ENCODE results near the gene TMEM150C. TPM values are rescaled to one million over a fixed set of nuclear protein-coding genes. Genes with fewer than 3 reads are reported as not detected.

Gene TMEM150C
- total RNA-seq, 1 experiment from 2014 or later = 3.3 TPM

DNA sequence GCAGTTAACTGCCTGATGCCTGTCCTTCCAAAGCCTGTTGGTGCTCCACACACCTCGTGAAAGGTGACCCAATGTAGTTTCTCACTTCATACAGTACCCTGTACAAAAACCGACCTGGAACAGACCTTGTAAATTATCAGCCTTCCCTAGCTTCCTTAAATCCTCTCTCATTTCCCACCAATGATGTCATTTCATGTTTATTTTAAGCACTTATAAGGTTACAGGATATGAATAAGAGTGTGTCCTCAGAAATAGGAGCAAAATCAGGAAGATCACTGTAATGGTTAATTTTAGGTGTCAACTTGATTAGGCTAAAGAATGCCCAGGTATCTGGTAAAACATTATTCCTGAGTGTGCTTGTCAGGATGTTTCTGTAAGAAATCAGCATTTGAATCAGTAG, 44.7 kb downstream of the TMEM150C start:
- Histone ChIP-seq H3K4me3 (ENCODE audit: insufficient read depth, low read depth, low read length) (no peak overlapping the region), H3K27me3 (ENCODE audit: control insufficient read depth, insufficient read depth, low read length) (no peaks in the 10 kb centered on the region), H3K36me3 (replicated peaks; ENCODE audit: control insufficient read depth, insufficient read depth, low read length) (no peaks in the 10 kb centered on the region)
- no peak for DNase-seq

GRCh38 chr4:82515705-82516104, 46.1 kb downstream of the TMEM150C start:
- H3K27me3 ChIP-seq (ENCODE audit: control insufficient read depth, insufficient read depth, low read length) = no peaks in the 10 kb centered on the region
- no peaks in the 10 kb centered on the region for H3K36me3 ChIP-seq (replicated peaks; ENCODE audit: control insufficient read depth, insufficient read depth, low read length)
- no peak overlapping the region for H3K4me3 ChIP-seq (ENCODE audit: insufficient read depth, low read depth, low read length)
- no peak for DNase-seq

DNA sequence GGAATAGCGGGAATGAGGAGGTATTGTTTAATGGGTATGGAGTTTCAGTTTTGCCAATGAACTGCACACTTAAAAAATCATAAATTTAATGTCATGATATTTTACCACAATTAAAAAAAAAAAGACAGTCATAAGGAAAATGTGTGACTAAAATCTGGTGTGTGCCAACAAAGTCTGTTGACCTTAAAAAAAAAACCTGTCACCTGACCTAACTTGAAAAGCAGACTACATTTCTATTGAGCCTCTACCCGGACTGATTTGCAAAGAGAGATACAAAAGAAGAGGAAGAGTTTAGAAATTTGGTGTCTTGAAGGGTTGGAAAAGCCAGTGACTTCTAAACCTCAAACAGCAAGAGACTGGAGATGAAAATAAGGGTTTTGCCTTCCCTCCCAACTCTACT, 48.4 kb downstream of the TMEM150C start:
- Histone ChIP-seq H3K36me3 (replicated peaks; ENCODE audit: control insufficient read depth, insufficient read depth, low read length) (no peaks in the 10 kb centered on the region), H3K27me3 (ENCODE audit: control insufficient read depth, insufficient read depth, low read length) (no peaks in the 10 kb centered on the region), H3K4me3 (ENCODE audit: insufficient read depth, low read depth, low read length) (no peak overlapping the region)
- DNase-seq = no peak

GRCh38 chr4:82510216-82510615, 51.6 kb downstream of the TMEM150C start:
- no peak for DNase-seq
- Histone ChIP-seq H3K4me3 (ENCODE audit: insufficient read depth, low read depth, low read length) (no peak overlapping the region), H3K27me3 (ENCODE audit: control insufficient read depth, insufficient read depth, low read length) (no peaks in the 10 kb centered on the region), H3K36me3 (replicated peaks; ENCODE audit: control insufficient read depth, insufficient read depth, low read length) (no peaks in the 10 kb centered on the region)

GRCh38 chr4:82508806-82509428, 52.9 kb downstream of the TMEM150C start:
- Histone ChIP-seq H3K4me3 (ENCODE audit: insufficient read depth, low read depth, low read length) (no peak overlapping the region), H3K36me3 (replicated peaks; ENCODE audit: control insufficient read depth, insufficient read depth, low read length) (no peaks in the 10 kb centered on the region), H3K27me3 (ENCODE audit: control insufficient read depth, insufficient read depth, low read length) (no peaks in the 10 kb centered on the region)
- DNase-seq = peak; percentile 50

DNA sequence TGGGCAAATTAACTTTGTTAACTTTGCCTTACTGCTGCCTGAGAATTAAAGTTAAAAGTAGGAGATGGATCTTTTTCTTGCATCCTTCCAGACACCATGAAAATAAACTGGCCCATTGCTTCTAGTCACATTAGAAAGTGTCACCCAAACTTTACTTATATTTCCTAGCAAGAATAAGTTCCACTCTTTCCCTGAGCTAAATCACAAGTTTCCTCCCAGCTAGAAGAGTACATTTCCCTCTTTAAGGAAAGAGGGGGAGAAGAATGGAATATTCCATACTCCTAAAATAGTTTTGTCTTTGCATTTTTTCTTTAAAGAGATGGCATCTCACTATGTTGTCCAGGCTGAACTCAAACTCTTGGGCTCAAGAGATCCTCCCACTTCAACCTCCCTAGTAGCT, 53.8 kb downstream of the TMEM150C start:
- no peak for DNase-seq
- Histone ChIP-seq H3K4me3 (ENCODE audit: insufficient read depth, low read depth, low read length) (no peak overlapping the region), H3K36me3 (replicated peaks; ENCODE audit: control insufficient read depth, insufficient read depth, low read length) (no peaks in the 10 kb centered on the region), H3K27me3 (ENCODE audit: control insufficient read depth, insufficient read depth, low read length) (no peaks in the 10 kb centered on the region)

DNA sequence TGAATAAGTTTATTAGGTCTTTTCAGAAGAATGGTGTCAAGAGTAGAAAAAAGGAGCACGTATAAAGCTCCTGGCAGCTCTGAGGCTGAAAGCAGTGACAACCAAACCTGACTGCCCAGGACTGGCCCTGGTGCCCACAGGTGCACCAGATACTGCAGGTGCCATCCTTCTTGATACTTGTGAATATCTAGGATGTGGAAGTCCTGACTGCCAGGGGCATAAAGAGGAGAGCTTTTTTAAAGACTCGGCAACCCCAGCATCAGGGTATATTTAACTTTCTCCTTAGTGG, 60.7 kb downstream of the TMEM150C start:
- no peak for DNase-seq
- Histone ChIP-seq H3K36me3 (replicated peaks; ENCODE audit: control insufficient read depth, insufficient read depth, low read length) (no peaks in the 10 kb centered on the region), H3K27me3 (ENCODE audit: control insufficient read depth, insufficient read depth, low read length) (no peaks in the 10 kb centered on the region), H3K4me3 (ENCODE audit: insufficient read depth, low read depth, low read length) (no peak overlapping the region)

DNA sequence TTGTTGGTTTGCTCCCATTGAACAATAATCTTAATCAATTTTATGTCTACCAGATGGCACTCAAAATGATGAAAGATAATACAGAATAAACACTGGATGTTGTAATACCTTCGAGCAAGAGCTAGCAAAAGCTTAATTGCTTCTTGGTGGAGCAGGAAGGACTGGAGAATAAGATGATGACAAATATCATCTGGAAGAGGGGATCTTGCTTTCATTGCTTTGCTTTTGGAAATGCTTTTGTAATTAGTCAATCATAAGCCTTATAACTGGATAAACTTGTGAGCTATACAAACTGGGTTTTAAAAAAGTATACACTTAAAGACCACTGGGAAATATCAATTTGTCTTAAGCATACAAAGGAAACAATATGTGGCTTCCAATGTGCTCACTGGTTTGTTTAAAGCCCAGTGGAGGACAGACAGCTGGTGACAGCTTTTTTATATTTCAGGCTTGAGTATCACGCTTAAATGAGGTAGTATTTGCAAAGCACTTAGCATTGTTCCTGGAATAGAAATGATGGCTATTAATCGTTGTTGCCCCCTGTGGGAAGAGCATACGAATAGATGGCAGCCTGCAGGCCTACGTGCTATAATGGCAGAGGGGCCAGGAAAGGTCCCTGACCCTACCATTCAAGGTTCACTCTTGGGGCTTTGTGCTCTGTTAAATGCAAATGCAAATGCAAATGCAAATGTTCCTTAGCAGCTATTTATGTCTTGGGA, 61.2 kb downstream of the TMEM150C start:
- Histone ChIP-seq H3K27me3 (ENCODE audit: control insufficient read depth, insufficient read depth, low read length) (no peaks in the 10 kb centered on the region), H3K4me3 (ENCODE audit: insufficient read depth, low read depth, low read length) (no peak overlapping the region), H3K36me3 (replicated peaks; ENCODE audit: control insufficient read depth, insufficient read depth, low read length) (no peaks in the 10 kb centered on the region)
- DNase-seq = peak; percentile 47

DNA sequence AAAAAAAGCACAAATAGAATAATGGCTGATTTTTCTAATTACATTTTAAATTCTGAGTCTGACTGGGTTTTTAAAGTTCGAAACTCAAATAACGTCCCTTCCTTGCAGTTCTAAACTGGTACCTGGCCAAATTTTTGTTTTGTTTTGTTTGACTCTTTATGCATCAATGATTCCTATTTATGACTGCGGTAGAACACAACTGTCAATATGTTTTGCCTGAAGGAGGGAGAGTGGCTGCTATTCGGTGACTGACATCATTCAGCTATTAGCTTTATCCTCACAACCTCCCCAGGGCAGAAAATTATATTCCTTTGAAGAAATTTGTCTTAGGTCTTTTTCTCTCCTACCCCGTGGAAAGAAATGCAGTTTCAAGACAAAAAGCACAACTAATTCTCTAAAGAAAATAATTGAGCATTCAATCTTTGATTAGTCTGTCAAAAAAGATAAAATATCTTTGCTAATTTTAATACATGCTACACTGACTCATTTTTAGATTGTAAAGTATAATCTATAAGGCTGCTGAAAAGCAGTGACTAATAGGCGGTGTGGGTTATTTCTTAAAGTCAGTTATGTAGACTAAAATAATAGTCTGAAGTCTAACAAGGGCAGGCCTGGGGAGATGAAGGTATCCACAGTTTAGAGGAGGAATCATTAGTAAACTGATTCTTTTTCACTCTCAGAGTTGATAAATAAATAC, 61.9 kb downstream of the TMEM150C start:
- no peak for DNase-seq
- no peaks in the 10 kb centered on the region for H3K27me3 ChIP-seq (ENCODE audit: control insufficient read depth, insufficient read depth, low read length)
- H3K36me3 ChIP-seq (replicated peaks; ENCODE audit: control insufficient read depth, insufficient read depth, low read length) = no peaks in the 10 kb centered on the region
- H3K4me3 ChIP-seq (ENCODE audit: insufficient read depth, low read depth, low read length) = no peak overlapping the region

- Histone ChIP-seq H3K4me3 (ENCODE audit: insufficient read depth, low read depth, low read length) (no peak overlapping the region), H3K27me3 (ENCODE audit: control insufficient read depth, insufficient read depth, low read length) (no peaks in the 10 kb centered on the region), H3K36me3 (replicated peaks; ENCODE audit: control insufficient read depth, insufficient read depth, low read length) (no peaks in the 10 kb centered on the region)
- no peak for DNase-seq
These were observed 65.4 kb downstream of the TMEM150C start for GRCh38 chr4:82496349-82496748.

DNA sequence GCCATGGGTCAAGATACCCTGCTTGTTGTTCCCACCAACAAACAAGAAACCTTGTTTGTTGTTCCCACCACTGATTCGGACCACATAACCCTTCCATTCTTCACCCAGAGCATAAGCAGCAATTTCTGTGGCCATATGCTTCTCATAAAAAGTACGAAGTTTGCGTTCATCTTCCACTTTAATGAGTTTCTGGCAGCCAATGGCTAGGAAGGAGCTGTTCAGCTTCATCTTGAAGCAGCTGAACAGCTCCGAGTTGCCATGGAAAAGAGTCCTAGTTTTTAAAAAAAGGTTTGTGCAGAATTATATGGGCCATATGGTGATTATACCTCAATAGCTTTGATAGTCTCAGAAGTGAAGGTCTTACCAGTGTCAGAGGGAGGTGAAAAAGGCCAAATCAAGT, 66.1 kb downstream of the TMEM150C start:
- no peaks in the 10 kb centered on the region for H3K27me3 ChIP-seq (ENCODE audit: control insufficient read depth, insufficient read depth, low read length)
- H3K4me3 ChIP-seq (ENCODE audit: insufficient read depth, low read depth, low read length) = no peak overlapping the region
- no peak for DNase-seq
- no peaks in the 10 kb centered on the region for H3K36me3 ChIP-seq (replicated peaks; ENCODE audit: control insufficient read depth, insufficient read depth, low read length)

- DNase-seq = no peak
- H3K27me3 ChIP-seq (ENCODE audit: control insufficient read depth, insufficient read depth, low read length) = no peaks in the 10 kb centered on the region
- no peak overlapping the region for H3K4me3 ChIP-seq (ENCODE audit: insufficient read depth, low read depth, low read length)
- H3K36me3 ChIP-seq (replicated peaks; ENCODE audit: control insufficient read depth, insufficient read depth, low read length) = no peaks in the 10 kb centered on the region
These were observed 67.9 kb downstream of the TMEM150C start for GRCh38 chr4:82493721-82494425.

DNA sequence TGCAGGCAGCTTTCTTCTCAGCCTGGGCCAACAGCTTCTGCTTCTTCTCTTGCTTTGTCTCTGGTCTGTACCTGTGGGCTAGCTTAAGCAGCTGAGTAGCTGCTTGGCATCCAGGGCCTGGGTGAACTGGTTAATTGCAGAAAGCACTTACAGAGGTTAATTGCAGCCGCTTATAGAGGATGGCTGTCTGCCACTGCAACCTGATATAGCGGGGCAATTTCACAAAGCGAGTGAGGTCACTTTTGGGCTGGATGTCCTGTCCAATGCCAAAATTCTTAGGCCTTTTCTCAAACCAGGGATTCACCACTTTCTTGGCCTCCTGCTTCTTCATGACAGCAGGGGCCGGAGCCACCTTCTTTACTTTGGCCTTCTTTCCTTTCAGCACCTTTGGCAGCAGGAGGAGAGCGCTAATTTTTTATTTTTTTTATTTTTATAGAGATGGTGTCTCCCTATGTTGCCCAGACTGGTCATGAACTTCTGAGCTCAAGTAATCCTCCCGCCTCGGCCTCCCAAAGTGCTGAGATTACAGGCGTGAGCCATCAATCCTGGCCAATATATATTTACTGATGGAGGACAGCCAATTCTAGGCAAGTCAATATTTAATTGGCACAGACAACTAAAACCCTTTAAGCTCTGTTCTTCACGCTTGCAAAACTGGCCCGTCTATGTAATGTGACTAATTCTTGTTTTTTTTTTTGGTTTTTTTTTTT, 70.4 kb downstream of the TMEM150C start:
- Histone ChIP-seq H3K27me3 (ENCODE audit: control insufficient read depth, insufficient read depth, low read length) (no peaks in the 10 kb centered on the region), H3K36me3 (replicated peaks; ENCODE audit: control insufficient read depth, insufficient read depth, low read length) (no peaks in the 10 kb centered on the region), H3K4me3 (ENCODE audit: insufficient read depth, low read depth, low read length) (no peak overlapping the region)
- DNase-seq = no peak

GRCh38 chr4:82489987-82490386, 71.8 kb downstream of the TMEM150C start:
- Histone ChIP-seq H3K36me3 (replicated peaks; ENCODE audit: control insufficient read depth, insufficient read depth, low read length) (no peaks in the 10 kb centered on the region), H3K4me3 (ENCODE audit: insufficient read depth, low read depth, low read length) (no peak overlapping the region), H3K27me3 (ENCODE audit: control insufficient read depth, insufficient read depth, low read length) (no peaks in the 10 kb centered on the region)
- DNase-seq = no peak
